ENCODE measurements around the gene PCDH19.

- TF ChIP-seq CTCF (IDR thresholded peaks at IDR 0.05) (no peak), POLR2AphosphoS5 (IDR thresholded peaks at IDR 0.05; ENCODE audit: low read depth, low read length) (no peak), REST (IDR thresholded peaks at IDR 0.05; ENCODE audit: insufficient read depth in 1 of 2, low read depth in 2 of 2, low read length in 1 of 2) (no peak), TCF7L2 (IDR thresholded peaks at IDR 0.05; ENCODE audit: low read depth, low read length) (no peak), SIN3A (IDR thresholded peaks at IDR 0.05; ENCODE audit: borderline replicate concordance, insufficient read depth, low read depth, low read length) (no peak)
Measured at GRCh38 chrX:100319716-100320115, 90.4 kb downstream of the PCDH19 start.

All from Panc1 (cell line).